Thymus (tissue), 11 donors: ENCODE results near the gene ABCC9. TPM values are rescaled to one million over a fixed set of nuclear protein-coding genes. Genes with fewer than 3 reads are reported as not detected.
"Not testable (repeated sequence)": the region's sequence is repeated elsewhere in the genome, so short reads cannot be mapped to it uniquely, and the experiment has no call there.

ENCODE experiments used
- DNase-seq, 9 donors: peaks; one replicate each; pipeline ENCODE4 v3.0.0-alpha.2; 2013; ENCODE audit warnings: low spot score in 9 of 9, low read depth in 6 of 9, missing footprints in 1 of 9
- H3K27ac ChIP-seq, 2 donors: one replicate each; pipeline ENCODE4 v1.5.1; 2013; ENCODE audit warnings: control low read depth in 1 of 2, low read depth in 1 of 2, low read length in 1 of 2, mild to moderate bottlenecking in 1 of 2, moderate library complexity in 1 of 2
- H3K27me3 ChIP-seq, 2 donors: one replicate each; pipeline ENCODE4 v1.5.1; 2013; ENCODE audit warnings: low read length in 1 of 2; ENCODE audit not compliant: control insufficient read depth in 2 of 2, insufficient read depth in 1 of 2
- H3K36me3 ChIP-seq, 2 donors: one replicate each; pipeline ENCODE4 v1.5.1; 2013; ENCODE audit warnings: low read length in 1 of 2, mild to moderate bottlenecking in 1 of 2, moderate library complexity in 1 of 2; ENCODE audit not compliant: control insufficient read depth in 2 of 2, insufficient read depth in 2 of 2
- H3K4me1 ChIP-seq, 2 donors: one replicate each; pipeline ENCODE4 v1.5.1; 2013; ENCODE audit warnings: low read length in 2 of 2; ENCODE audit not compliant: control insufficient read depth in 2 of 2, insufficient read depth in 2 of 2
- H3K4me3 ChIP-seq, 2 donors: one replicate each; pipeline ENCODE4 v1.5.1; 2013; ENCODE audit warnings: low read length in 2 of 2, control low read depth in 1 of 2, mild to moderate bottlenecking in 1 of 2
- H3K9me3 ChIP-seq, 2 donors: one replicate each; pipeline ENCODE4 v1.5.1; 2013; ENCODE audit warnings: low read length in 1 of 2, mild to moderate bottlenecking in 1 of 2; ENCODE audit not compliant: control insufficient read depth in 2 of 2, insufficient read depth in 1 of 2
- WGBS: extraction: QIAGEN DNeasy Blood & Tissue Kit; methylation state at CpG from one replicate; pipeline ENCODE4 v1.1.7; 2013; 5-methylcytosine and 5-hydroxymethylcytosine counted together
- polyA plus RNA-seq: library from polyadenylated mRNA; stranded (reverse); fragments of 200-250 nt; gene quantifications from one replicate; pipeline ENCODE4 v1.2.3, GENCODE V29; 2013
- total RNA-seq: library from RNA; stranded (reverse); fragments of 120-200 nt; gene quantifications from one replicate; pipeline ENCODE4 v1.2.4, GENCODE V29; 2013
- donor health status: healthy.

Gene ABCC9
- total and polyA plus RNA-seq, 2 donors: 1.5 to 4.4 TPM

GRCh38 chr12:21819236-21819635 is 122.0 kb downstream of the ABCC9 start:
- Histone ChIP-seq H3K36me3 (no peaks in the 10 kb centered on the region), H3K9me3 (no peaks in the 10 kb centered on the region), H3K27ac (no peak overlapping the region), H3K4me3 (no peak overlapping the region), H3K4me1 (no peaks in the 10 kb centered on the region), H3K27me3 (no peaks in the 10 kb centered on the region)
- 75% methylated on average over 2 of the region's 2 CpGs for WGBS
- no peak for DNase-seq

GRCh38 chr12:21818627-21819026 is 122.6 kb downstream of the ABCC9 start:
- WGBS: 77% methylated on average over 2 of the region's 2 CpGs
- H3K27ac ChIP-seq: no peak overlapping the region
- DNase-seq: no peak

GRCh38 chr12:21815306-21816062 is 125.7 kb downstream of the ABCC9 start:
- no peaks in the 10 kb centered on the region for H3K36me3 ChIP-seq
- WGBS: 71% methylated on average over 1 of the region's 1 CpG
- no peak for DNase-seq

More at GRCh38 chr12:21818627-21819026, 122.6 kb downstream of the ABCC9 start:
- Histone ChIP-seq H3K4me3 (no peak overlapping the region), H3K4me1 (no peaks in the 10 kb centered on the region), H3K27me3 (no peaks in the 10 kb centered on the region), H3K9me3 (no peaks in the 10 kb centered on the region), H3K36me3 (no peaks in the 10 kb centered on the region)

GRCh38 chr12:21814814-21815213 is 126.4 kb downstream of the ABCC9 start:
- Histone ChIP-seq H3K4me3 (no peak overlapping the region), H3K36me3 (no peaks in the 10 kb centered on the region), H3K9me3 (no peaks in the 10 kb centered on the region), H3K4me1 (no peaks in the 10 kb centered on the region), H3K27ac (no peak overlapping the region), H3K27me3 (no peaks in the 10 kb centered on the region)
- 92% methylated on average over 3 of the region's 3 CpGs for WGBS
- no peak for DNase-seq

More at GRCh38 chr12:21815306-21816062, 125.7 kb downstream of the ABCC9 start:
- no peaks in the 10 kb centered on the region for H3K4me1 ChIP-seq
- no peaks in the 10 kb centered on the region for H3K9me3 ChIP-seq
- no peak overlapping the region for H3K4me3 ChIP-seq
- H3K27me3 ChIP-seq: no peaks in the 10 kb centered on the region
- H3K27ac ChIP-seq: no peak overlapping the region

GRCh38 chr12:21814327-21814726 is 126.9 kb downstream of the ABCC9 start:
- DNase-seq: no peak
- no peak overlapping the region for H3K27ac ChIP-seq
- H3K27me3 ChIP-seq: no peaks in the 10 kb centered on the region
- H3K4me1 ChIP-seq: no peaks in the 10 kb centered on the region
- H3K9me3 ChIP-seq: no peaks in the 10 kb centered on the region
- no peak overlapping the region for H3K4me3 ChIP-seq
- 93% methylated on average over 2 of the region's 2 CpGs for WGBS
- H3K36me3 ChIP-seq: no peaks in the 10 kb centered on the region

GRCh38 chr12:21813751-21814150 is 127.5 kb downstream of the ABCC9 start:
- WGBS: 90% methylated on average over 3 of the region's 3 CpGs
- no peak overlapping the region for H3K27ac ChIP-seq
- no peak for DNase-seq
- H3K4me3 ChIP-seq: no peak overlapping the region
- H3K36me3 ChIP-seq: no peaks in the 10 kb centered on the region
- no peaks in the 10 kb centered on the region for H3K9me3 ChIP-seq
- H3K4me1 ChIP-seq: no peaks in the 10 kb centered on the region
- no peaks in the 10 kb centered on the region for H3K27me3 ChIP-seq

GRCh38 chr12:21813125-21813524 is 128.1 kb downstream of the ABCC9 start:
- no peaks in the 10 kb centered on the region for H3K36me3 ChIP-seq
- no peak overlapping the region for H3K4me3 ChIP-seq
- H3K9me3 ChIP-seq: no peaks in the 10 kb centered on the region
- H3K27me3 ChIP-seq: no peaks in the 10 kb centered on the region
- no peak overlapping the region for H3K27ac ChIP-seq
- DNase-seq: no peak
- no peaks in the 10 kb centered on the region for H3K4me1 ChIP-seq

DNA sequence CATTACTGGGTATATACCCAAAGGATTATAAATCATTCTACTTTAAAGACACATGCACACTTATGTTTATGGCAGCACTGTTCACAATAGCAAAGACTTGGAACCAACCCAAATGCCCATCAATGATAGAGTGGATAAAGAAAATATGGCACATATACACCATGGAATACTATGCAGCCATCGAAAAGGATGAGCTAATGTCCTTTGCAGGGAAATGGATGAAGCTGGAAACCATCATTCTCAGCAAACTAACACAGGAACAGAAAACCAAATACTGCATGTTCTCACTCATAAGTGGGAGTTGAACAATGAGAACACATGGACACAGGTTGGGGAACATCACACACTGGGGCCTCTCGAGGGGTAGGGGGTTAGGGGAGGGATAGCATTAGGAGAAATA is 128.9 kb downstream of the ABCC9 start:
- not testable (repeated sequence) for H3K4me3 ChIP-seq, H3K27me3 ChIP-seq, H3K9me3 ChIP-seq, DNase-seq, H3K27ac ChIP-seq, H3K36me3 ChIP-seq, H3K4me1 ChIP-seq
- 85% methylated on average over 2 of the region's 2 CpGs for WGBS

DNA sequence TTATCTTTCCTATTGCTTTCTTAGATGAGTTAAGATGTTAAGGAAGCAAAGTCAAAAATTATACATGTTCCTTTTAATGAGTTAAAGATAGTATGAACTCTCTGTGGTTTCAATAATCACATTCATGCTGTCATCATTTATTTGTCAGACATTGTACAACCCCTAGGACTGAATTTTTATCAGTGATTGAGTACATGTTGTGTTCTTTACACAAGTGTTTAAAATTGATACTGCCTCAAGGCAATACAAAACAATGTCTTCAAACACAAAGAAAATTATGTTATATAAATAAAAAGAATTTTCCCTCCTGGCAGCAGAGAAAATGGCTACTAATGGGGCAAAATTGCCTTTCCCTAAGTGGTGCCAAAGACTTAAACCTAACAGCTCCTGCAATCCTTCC is 132.1 kb downstream of the ABCC9 start:
- no peaks in the 10 kb centered on the region for H3K27me3 ChIP-seq
- H3K9me3 ChIP-seq: no peaks in the 10 kb centered on the region
- H3K4me3 ChIP-seq: no peak overlapping the region
- no peak for DNase-seq
- no peaks in the 10 kb centered on the region for H3K36me3 ChIP-seq
- no peak overlapping the region for H3K27ac ChIP-seq
- no peaks in the 10 kb centered on the region for H3K4me1 ChIP-seq
